WTC11 (cell line): ENCODE measurements around the gene TOX2. TPM values are rescaled to one million over a fixed set of nuclear protein-coding genes. Genes with fewer than 3 reads are reported as not detected.

ENCODE experiments used
- ATAC-seq: fragments of 200-7000 bp; cut with Tn5 transposase; 2 replicates; pipeline ENCODE4 v1.10.0; 2021; ENCODE audit warnings: mild to moderate bottlenecking, moderate library complexity
- CTCF ChIA-PET: fragments of 300-600 bp; sonication (Branson Sonifier 250); formaldehyde crosslinking; loops from one replicate; lab custom pipeline; 2021; ENCODE audit warnings: antibody characterized with exemption; lab: Charles Lee
- POLR2A ChIA-PET: fragments of 350-600 bp; sonication (Branson Sonifier 250); formaldehyde crosslinking; loops from one replicate; lab custom pipeline; 2021; ENCODE audit warnings: antibody characterized with exemption; lab: Charles Lee
- DNase-seq: peaks from one replicate; pipeline ENCODE4 v3.0.0; 2021; ENCODE audit warnings: low spot score
- H3K27ac Mint-ChIP-seq: 2 replicates; pipeline ENCODE4 v1.8.0; 2021; ENCODE audit warnings: mixed read lengths
- H3K27me3 Mint-ChIP-seq: 2 replicates; pipeline ENCODE4 v1.8.0; 2021; ENCODE audit warnings: low read depth, mild to moderate bottlenecking, moderate library complexity, mixed read lengths
- H3K36me3 Mint-ChIP-seq: 2 replicates; pipeline ENCODE4 v1.8.0; 2021; ENCODE audit warnings: mixed read lengths
- H3K4me1 Mint-ChIP-seq: 2 replicates; pipeline ENCODE4 v1.8.0; 2022; ENCODE audit warnings: mixed read lengths
- H3K4me3 Mint-ChIP-seq: 2 replicates; pipeline ENCODE4 v1.8.0; 2021; ENCODE audit warnings: mild to moderate bottlenecking, moderate library complexity, mixed read lengths
- H3K9me3 Mint-ChIP-seq: 2 replicates; pipeline ENCODE4 v1.8.0; 2021; ENCODE audit warnings: mixed read lengths
- ARID4B ChIP-seq: sonication (generic); formaldehyde crosslinking; IDR thresholded peaks from 2 replicates; pipeline ENCODE4 v1.8.0; 2023; ENCODE audit warnings: missing genetic modification reagents, mild to moderate bottlenecking, borderline replicate concordance
- ATF1 ChIP-seq: sonication (generic); formaldehyde crosslinking; IDR thresholded peaks from 2 replicates; pipeline ENCODE4 v1.8.1; 2023; ENCODE audit warnings: mild to moderate bottlenecking, moderate library complexity, missing genetic modification reagents
- ATF3 ChIP-seq: sonication (generic); formaldehyde crosslinking; conservative IDR thresholded peaks from 2 replicates; pipeline ENCODE4 v1.8.1; 2022; ENCODE audit warnings: mild to moderate bottlenecking, missing genetic modification reagents
- CBFB ChIP-seq: sonication (generic); formaldehyde crosslinking; IDR thresholded peaks from 2 replicates; pipeline ENCODE4 v1.8.1; 2022; ENCODE audit warnings: mild to moderate bottlenecking, low read depth, missing genetic modification reagents
- E2F1 ChIP-seq: sonication (generic); formaldehyde crosslinking; IDR thresholded peaks from 2 replicates; pipeline ENCODE4 v1.8.0; 2022; ENCODE audit warnings: mild to moderate bottlenecking, missing genetic modification reagents
- E2F4 ChIP-seq: sonication (generic); formaldehyde crosslinking; IDR thresholded peaks from 2 replicates; pipeline ENCODE4 v1.8.1; 2022; ENCODE audit warnings: low read depth, mild to moderate bottlenecking, moderate library complexity, missing genetic modification reagents, borderline replicate concordance
- GABPB1 ChIP-seq: sonication (generic); formaldehyde crosslinking; IDR thresholded peaks from 2 replicates; pipeline ENCODE4 v1.8.1; 2023; ENCODE audit warnings: mild to moderate bottlenecking, missing genetic modification reagents
- HMGA2 ChIP-seq: fragments of 250-450 bp; sonication (Bioruptor Pico); IDR thresholded peaks from 2 replicates; pipeline ENCODE4 v1.4.0; 2021; ENCODE audit warnings: mild to moderate bottlenecking, moderate library complexity
- JAZF1 ChIP-seq: fragments of 250-450 bp; sonication (Bioruptor Pico); IDR thresholded peaks from 2 replicates; pipeline ENCODE4 v1.9.0; 2021; ENCODE audit warnings: moderate library complexity, mild to moderate bottlenecking, inconsistent platforms
- MYBL2 ChIP-seq: sonication (generic); formaldehyde crosslinking; IDR thresholded peaks from 2 replicates; pipeline ENCODE4 v1.8.1; 2023; ENCODE audit warnings: mild to moderate bottlenecking, moderate library complexity, missing genetic modification reagents
- NFATC4 ChIP-seq: fragments of 250-450 bp; sonication (Bioruptor Pico); IDR thresholded peaks from 2 replicates; pipeline ENCODE4 v1.9.0; 2021; ENCODE audit warnings: mild to moderate bottlenecking
- NFE2L1 ChIP-seq: sonication (generic); formaldehyde crosslinking; IDR thresholded peaks from 2 replicates; pipeline ENCODE4 v1.8.1; 2023; ENCODE audit warnings: missing genetic modification reagents
- NFYB ChIP-seq: sonication (generic); formaldehyde crosslinking; conservative IDR thresholded peaks from 2 replicates; pipeline ENCODE4 v1.8.0; 2022; ENCODE audit warnings: low read depth, missing genetic modification reagents
- NR1H2 ChIP-seq: sonication (generic); formaldehyde crosslinking; IDR thresholded peaks from 2 replicates; pipeline ENCODE4 v1.9.0; 2021; ENCODE audit warnings: mild to moderate bottlenecking, moderate library complexity, missing genetic modification reagents
- PRRX2 ChIP-seq: fragments of 250-450 bp; sonication (Bioruptor Pico); IDR thresholded peaks from 2 replicates; pipeline ENCODE4 v1.8.0; 2021; ENCODE audit warnings: mild to moderate bottlenecking
- RORB ChIP-seq: fragments of 250-450 bp; sonication (Bioruptor Pico); IDR thresholded peaks from 2 replicates; pipeline ENCODE4 v1.9.0; 2021; ENCODE audit warnings: mild to moderate bottlenecking
- SMAD4 ChIP-seq: sonication (generic); formaldehyde crosslinking; IDR thresholded peaks from 2 replicates; pipeline ENCODE4 v1.8.0; 2022; ENCODE audit warnings: mild to moderate bottlenecking, missing genetic modification reagents
- SOX15 ChIP-seq: fragments of 250-450 bp; sonication (Bioruptor Pico); IDR thresholded peaks from 2 replicates; pipeline ENCODE4 v1.9.0; 2021; ENCODE audit warnings: mild to moderate bottlenecking
- ZBTB21 ChIP-seq: sonication (generic); formaldehyde crosslinking; IDR thresholded peaks from 2 replicates; pipeline ENCODE4 v1.8.1; 2023; ENCODE audit warnings: mild to moderate bottlenecking, missing genetic modification reagents, borderline replicate concordance
- ZNF138 ChIP-seq: sonication (generic); formaldehyde crosslinking; conservative IDR thresholded peaks from 2 replicates; pipeline ENCODE4 v1.8.1; 2022; ENCODE audit warnings: mild to moderate bottlenecking, moderate library complexity, missing genetic modification reagents
- ZNF416 ChIP-seq: fragments of 250-450 bp; sonication (Bioruptor Pico); IDR thresholded peaks from 2 replicates; pipeline ENCODE4 v1.9.0; 2021; ENCODE audit warnings: mild to moderate bottlenecking, inconsistent platforms
- ZNF532 ChIP-seq: fragments of 250-450 bp; sonication (Bioruptor Pico); IDR thresholded peaks from 2 replicates; pipeline ENCODE4 v1.9.0; 2021; ENCODE audit warnings: mild to moderate bottlenecking, borderline replicate concordance
- total RNA-seq: library from RNA; stranded (reverse); gene quantifications from 3 replicates; pipeline ENCODE4 v1.2.3, GENCODE V29; 2021

The TOX2 gene
- total RNA-seq, 1 experiment from 2014 or later = 3.4 TPM

- no peak for TF ChIP-seq ZNF532
- TF ChIP-seq ARID4B (CRISPR knock-in tag) = no peak
- TF ChIP-seq NFATC4 (CRISPR knock-in tag) = no peak
Measured at GRCh38 chr20:43909211-43909610, 5.4 kb upstream of the TOX2 start (continued).

- Mint-ChIP-seq H3K27me3 (peaks cover 34% of the 10 kb centered on the region), H3K4me3 (no peak overlapping the region), H3K27ac (no peak overlapping the region), H3K9me3 (peaks cover 27% of the 10 kb centered on the region), H3K4me1 (peaks cover 2% of the 10 kb centered on the region; the same call in 1 of the 2 replicates), H3K36me3 (peaks cover 8% of the 10 kb centered on the region; the same call in 1 of the 2 replicates)
- ChIA-PET POLR2A (no interaction called here), CTCF (no interaction called here)
- DNase-seq = no peak
- ATAC-seq = no peak
- TF ChIP-seq ATF1 = no peak
- no peak for TF ChIP-seq PRRX2
- no peak for TF ChIP-seq JAZF1 (CRISPR knock-in tag)
- no peak for TF ChIP-seq SOX15 (CRISPR knock-in tag)
- TF ChIP-seq NFATC4 (CRISPR knock-in tag) = no peak
- no peak for TF ChIP-seq GABPB1
- TF ChIP-seq NFYB (CRISPR knock-in tag) = no peak
- no peak for TF ChIP-seq E2F4 (CRISPR knock-in tag)
Measured at GRCh38 chr20:43909720-43910119, 4.9 kb upstream of the TOX2 start.

GRCh38 chr20:43910564-43910963, 4.1 kb upstream of the TOX2 start:
- Mint-ChIP-seq H3K9me3 (peaks cover 27% of the 10 kb centered on the region), H3K27me3 (peaks cover 41% of the 10 kb centered on the region), H3K27ac (no peak overlapping the region), H3K4me1 (peaks cover 6% of the 10 kb centered on the region), H3K36me3 (peaks cover 8% of the 10 kb centered on the region; the same call in 1 of the 2 replicates), H3K4me3 (no peak overlapping the region)
- ChIA-PET POLR2A (no interaction called here), CTCF (interaction anchor here (0.7 to 1.3 kb wide), 4 partner anchors 9 to 161 kb away, joined by 3 to 7 read pairs (median 4); no protein-coding TSS in a partner anchor)
- no peak for ATAC-seq
- DNase-seq = no peak
- no peak for TF ChIP-seq ATF3 (CRISPR knock-in tag)
- TF ChIP-seq JAZF1 (CRISPR knock-in tag) = no peak
- no peak for TF ChIP-seq NFE2L1 (CRISPR knock-in tag)
- TF ChIP-seq RORB (CRISPR knock-in tag) = no peak
- no peak for TF ChIP-seq MYBL2 (CRISPR knock-in tag)
- no peak for TF ChIP-seq ZBTB21
- no peak for TF ChIP-seq E2F1 (CRISPR knock-in tag)
- no peak for TF ChIP-seq SOX15 (CRISPR knock-in tag)
- no peak for TF ChIP-seq ZNF416 (CRISPR knock-in tag)
- TF ChIP-seq HMGA2 (CRISPR knock-in tag) = no peak
- no peak for TF ChIP-seq CBFB (CRISPR knock-in tag)
- no peak for TF ChIP-seq SMAD4 (CRISPR knock-in tag)
- TF ChIP-seq NR1H2 = no peak
- no peak for TF ChIP-seq ZNF138 (CRISPR knock-in tag)
